Ascending aorta (tissue), 2 donors: ENCODE data around the gene PSTPIP1. TPM values are rescaled to one million over a fixed set of nuclear protein-coding genes. Genes with fewer than 3 reads are reported as not detected.

Experiments
- DNase-seq, 2 donors: peaks; one replicate each; pipeline ENCODE4 v3.0.0-alpha.2; 2019; ENCODE audit warnings: low spot score in 2 of 2
- H3K27ac ChIP-seq, 2 donors: fragments of 200-600 bp; sonication (generic); one replicate each; pipeline ENCODE4 v1.5.1; 2016 to 2017; ENCODE audit warnings: mild to moderate bottlenecking in 1 of 2
- H3K27me3 ChIP-seq: fragments of 200-600 bp; sonication (generic); one replicate; pipeline ENCODE4 v1.5.1; 2017
- H3K36me3 ChIP-seq, 2 donors: fragments of 200-600 bp; sonication (generic); one replicate each; pipeline ENCODE4 v1.5.1; 2016
- H3K4me1 ChIP-seq, 2 donors: fragments of 200-600 bp; sonication (generic); one replicate each; pipeline ENCODE4 v1.5.1; 2016 to 2017; ENCODE audit warnings: mild to moderate bottlenecking in 1 of 2
- H3K4me3 ChIP-seq, 2 donors: fragments of 200-600 bp; sonication (generic); one replicate each; pipeline ENCODE4 v1.5.1; 2016 to 2017; ENCODE audit warnings: mild to moderate bottlenecking in 1 of 2
- H3K9me3 ChIP-seq, 2 donors: fragments of 200-600 bp; sonication (generic); one replicate each; pipeline ENCODE4 v1.5.1; 2016
- CTCF ChIP-seq, 3 experiments: fragments of 200-600 bp in 2 of 3; fragments of 450-650 bp in 1 of 3; sonication (generic) in 2 of 3; IDR thresholded peaks; one replicate each; pipeline ENCODE4 v1.5.1; 2016 to 2019; ENCODE audit warnings: antibody characterized with exemption in 3 of 3, mild to moderate bottlenecking in 1 of 3, moderate library complexity in 1 of 3
- intact Hi-C: fragments of 100-400 bp; cut with DNase I; formaldehyde crosslinking; loops from one replicate; pipeline ENCODE4 v1.15.1; 2023
- total RNA-seq: library from RNA; depleted of rRNA; stranded (reverse); fragments of >200 nt; gene quantifications from one replicate; pipeline ENCODE4 v1.1.0, GENCODE V29; 2016

Gene PSTPIP1
- total RNA-seq, 1 donor from 2014 or later: 14.6 TPM

GRCh38 chr15:77064063-77064462 is 69.1 kb downstream of the PSTPIP1 start:
- intact Hi-C loops: no loop called here
- H3K4me1 ChIP-seq: peaks cover 8 to 32% of the 10 kb centered on the region in 2 donors

GRCh38 chr15:77064539-77065308 is 69.8 kb downstream of the PSTPIP1 start:
- no peak for DNase-seq
- H3K27ac ChIP-seq: no peak overlapping the region
- intact Hi-C loops: no loop called here
- H3K4me1 ChIP-seq: peaks cover 8 to 37% of the 10 kb centered on the region in 2 donors
- no peak for TF ChIP-seq CTCF (IDR thresholded peaks at IDR 0.05)
- H3K9me3 ChIP-seq: no peaks in the 10 kb centered on the region
- H3K36me3 ChIP-seq: no peaks in the 10 kb centered on the region
- H3K4me3 ChIP-seq: no peak overlapping the region
- H3K27me3 ChIP-seq: no peaks in the 10 kb centered on the region

More at GRCh38 chr15:77064063-77064462, 69.1 kb downstream of the PSTPIP1 start:
- DNase-seq: no peak
- Histone ChIP-seq H3K27ac (no peak overlapping the region), H3K4me3 (no peak overlapping the region), H3K9me3 (no peaks in the 10 kb centered on the region), H3K27me3 (no peaks in the 10 kb centered on the region), H3K36me3 (no peaks in the 10 kb centered on the region)
- TF ChIP-seq CTCF (IDR thresholded peaks at IDR 0.05): no peak

- Histone ChIP-seq H3K36me3 (no peaks in the 10 kb centered on the region), H3K4me3 (no peak overlapping the region), H3K9me3 (no peaks in the 10 kb centered on the region), H3K27ac (no peak overlapping the region), H3K27me3 (no peaks in the 10 kb centered on the region), H3K4me1 (peaks cover 3 to 22% of the 10 kb centered on the region in 2 donors)
- no peak for TF ChIP-seq CTCF (IDR thresholded peaks at IDR 0.05)
- DNase-seq: no peak
- intact Hi-C loops: no loop called here
Measured at GRCh38 chr15:77066971-77067690, 72.2 kb downstream of the PSTPIP1 start.

- Histone ChIP-seq H3K4me1 (peaks cover 3 to 22% of the 10 kb centered on the region in 2 donors), H3K9me3 (no peaks in the 10 kb centered on the region)
- intact Hi-C loops: no loop called here
Measured at GRCh38 chr15:77067691-77068367, 72.9 kb downstream of the PSTPIP1 start.

More at GRCh38 chr15:77067691-77068367, 72.9 kb downstream of the PSTPIP1 start:
- TF ChIP-seq CTCF (IDR thresholded peaks at IDR 0.05): no peak
- Histone ChIP-seq H3K27me3 (no peaks in the 10 kb centered on the region), H3K36me3 (no peaks in the 10 kb centered on the region), H3K27ac (no peak overlapping the region), H3K4me3 (no peak overlapping the region)
- no peak for DNase-seq
